Liver (tissue), 9 donors: Measurements from ENCODE around the gene GPATCH8. TPM values are rescaled to one million over a fixed set of nuclear protein-coding genes. Genes with fewer than 3 reads are reported as not detected.

Experiments
- DNase-seq: peaks from one replicate; pipeline ENCODE4 v3.0.0-alpha.2; 2017; ENCODE audit warnings: low spot score
- H3K27ac ChIP-seq, 2 donors: one replicate each; pipeline ENCODE4 v1.7.0; 2013; ENCODE audit warnings: inconsistent platforms in 2 of 2, low read length in 2 of 2, control low read depth in 1 of 2, low read depth in 1 of 2, mild to moderate bottlenecking in 1 of 2
- H3K27me3 ChIP-seq, 4 donors: one replicate each; pipeline versions ENCODE4 v1.6.1 to v1.7.0; 2013; ENCODE audit warnings: low read length in 3 of 4, inconsistent platforms in 1 of 4, mild to moderate bottlenecking in 1 of 4, moderate library complexity in 1 of 4; ENCODE audit not compliant: control insufficient read depth in 4 of 4, insufficient read depth in 4 of 4
- H3K36me3 ChIP-seq, 4 donors: one replicate each; pipeline versions ENCODE4 v1.6.1 to v1.7.0; 2013; ENCODE audit warnings: low read length in 3 of 4, mild to moderate bottlenecking in 3 of 4, low read depth in 1 of 4, moderate library complexity in 1 of 4; ENCODE audit not compliant: control insufficient read depth in 4 of 4, insufficient read depth in 3 of 4
- H3K4me1 ChIP-seq, 4 donors: one replicate each; pipeline versions ENCODE4 v1.6.1 to v1.7.0; 2013; ENCODE audit warnings: low read length in 3 of 4, mild to moderate bottlenecking in 3 of 4, moderate library complexity in 1 of 4; ENCODE audit not compliant: control insufficient read depth in 4 of 4, insufficient read depth in 4 of 4
- H3K4me3 ChIP-seq, 3 donors: one replicate each; pipeline versions ENCODE4 v1.6.1 to v1.7.0; 2013; ENCODE audit warnings: low read length in 3 of 3, control low read depth in 1 of 3, low read depth in 1 of 3, mild to moderate bottlenecking in 1 of 3
- H3K9ac ChIP-seq, 2 donors: one replicate each; pipeline ENCODE4 v1.7.0; 2013; ENCODE audit warnings: low read length in 2 of 2, mild to moderate bottlenecking in 2 of 2, moderate library complexity in 2 of 2, control low read depth in 1 of 2, low read depth in 1 of 2
- H3K9me3 ChIP-seq, 4 donors: one replicate each; pipeline versions ENCODE4 v1.6.1 to v1.7.0; 2013; ENCODE audit warnings: low read length in 3 of 4; ENCODE audit not compliant: control insufficient read depth in 4 of 4
- EGR1 ChIP-seq, 2 donors: IDR thresholded peaks; 2 replicates each; pipeline ENCODE4 v1.6.1; 2016 to 2018; ENCODE audit warnings: antibody characterized with exemption in 2 of 2, low read depth in 2 of 2
- FOXA1 ChIP-seq: IDR thresholded peaks from 2 replicates; pipeline ENCODE4 v1.6.1; 2016; ENCODE audit warnings: antibody characterized with exemption
- FOXA2 ChIP-seq: IDR thresholded peaks from 2 replicates; pipeline ENCODE4 v1.6.1; 2016; ENCODE audit warnings: antibody characterized with exemption
- GABPA ChIP-seq, 2 donors: IDR thresholded peaks in 1 of 2; conservative IDR thresholded peaks in 1 of 2; 2 replicates each; pipeline ENCODE4 v1.6.1; 2016; ENCODE audit warnings: antibody characterized with exemption in 2 of 2, mild to moderate bottlenecking in 1 of 2, moderate library complexity in 1 of 2
- HNF4A ChIP-seq, 2 donors: conservative IDR thresholded peaks; 2 replicates each; pipeline ENCODE4 v1.6.1; 2016; ENCODE audit warnings: antibody characterized with exemption in 2 of 2, mild to moderate bottlenecking in 2 of 2
- HNF4G ChIP-seq: IDR thresholded peaks from 2 replicates; pipeline ENCODE4 v1.6.1; 2016; ENCODE audit warnings: antibody characterized with exemption
- JUND ChIP-seq, 2 donors: IDR thresholded peaks; 2 replicates each; pipeline ENCODE4 v1.6.1; 2016; ENCODE audit warnings: antibody characterized with exemption in 2 of 2
- NR2F2 ChIP-seq: IDR thresholded peaks from 2 replicates; pipeline ENCODE4 v1.6.1; 2016; ENCODE audit warnings: antibody characterized with exemption
- RAD21 ChIP-seq, 2 donors: IDR thresholded peaks; 2 replicates each; pipeline ENCODE4 v1.6.1; 2016; ENCODE audit warnings: antibody characterized with exemption in 2 of 2, mild to moderate bottlenecking in 2 of 2
- RXRA ChIP-seq, 2 donors: IDR thresholded peaks; 2 replicates each; pipeline ENCODE4 v1.6.1; 2017 to 2018; ENCODE audit warnings: antibody characterized with exemption in 2 of 2, mild to moderate bottlenecking in 1 of 2
- SP1 ChIP-seq: IDR thresholded peaks from 2 replicates; pipeline ENCODE4 v1.6.1; 2018; ENCODE audit warnings: antibody characterized with exemption, mild to moderate bottlenecking
- TAF1 ChIP-seq: conservative IDR thresholded peaks from 2 replicates; pipeline ENCODE4 v1.6.1; 2016; ENCODE audit warnings: antibody characterized with exemption, mild to moderate bottlenecking
- YY1 ChIP-seq: IDR thresholded peaks from 2 replicates; pipeline ENCODE4 v1.6.1; 2016; ENCODE audit warnings: antibody characterized with exemption, mild to moderate bottlenecking
- WGBS: extraction: QIAGEN DNeasy Blood & Tissue Kit; methylation state at CpG from one replicate; pipeline ENCODE4 v1.1.7; 2013; 5-methylcytosine and 5-hydroxymethylcytosine counted together
- polyA plus RNA-seq, 2 donors: library from polyadenylated mRNA; stranded (reverse) in 1 of 2; unstranded in 1 of 2; fragments of 200-250 nt in 1 of 2; fragments of >200 nt in 1 of 2; fragmentation: Nextera tagmentation in 1 of 2; extraction: Ambion mirVana in 1 of 2; gene quantifications; one replicate each; pipeline versions ENCODE4 v1.2.1 to v1.2.3, GENCODE V29; 2013 to 2015
- total RNA-seq, 2 donors: library from RNA; depleted of rRNA; stranded (reverse); fragments of >200 nt; gene quantifications; one replicate each; pipeline ENCODE4 v1.2.3, GENCODE V29; 2014
- TF ChIP-seq, protein P1 (sequence below): fragments of 150-350 bp; IDR thresholded peaks from 2 replicates; pipeline ENCODE4 v1.5.1; 2017; ENCODE audit warnings: improper control_type of control experiment, low read depth, low read length; ENCODE audit not compliant: missing input control
- TF ChIP-seq, protein P2 (sequence below): IDR thresholded peaks from 2 replicates; pipeline ENCODE4 v1.6.1; 2016; ENCODE audit warnings: antibody characterized with exemption
- TF ChIP-seq, protein P3 (sequence below): IDR thresholded peaks from 2 replicates; pipeline ENCODE4 v1.6.1; 2016; ENCODE audit warnings: antibody characterized with exemption
- TF ChIP-seq, protein P4 (sequence below): IDR thresholded peaks from 2 replicates; pipeline ENCODE4 v1.6.1; 2016; ENCODE audit warnings: antibody characterized with exemption, mild to moderate bottlenecking
- TF ChIP-seq, protein P5 (sequence below): IDR thresholded peaks from 2 replicates; pipeline ENCODE4 v1.6.1; 2016; ENCODE audit warnings: antibody characterized with exemption
- donor health status: healthy.
- donor health status: healthy.
- donor health status: healthy.
- donor health status: healthy.
- donor health status: healthy.

Gene GPATCH8
- total and polyA plus RNA-seq, 4 donors: 4.2 to 21.8 (median 9.9) TPM

DNA sequence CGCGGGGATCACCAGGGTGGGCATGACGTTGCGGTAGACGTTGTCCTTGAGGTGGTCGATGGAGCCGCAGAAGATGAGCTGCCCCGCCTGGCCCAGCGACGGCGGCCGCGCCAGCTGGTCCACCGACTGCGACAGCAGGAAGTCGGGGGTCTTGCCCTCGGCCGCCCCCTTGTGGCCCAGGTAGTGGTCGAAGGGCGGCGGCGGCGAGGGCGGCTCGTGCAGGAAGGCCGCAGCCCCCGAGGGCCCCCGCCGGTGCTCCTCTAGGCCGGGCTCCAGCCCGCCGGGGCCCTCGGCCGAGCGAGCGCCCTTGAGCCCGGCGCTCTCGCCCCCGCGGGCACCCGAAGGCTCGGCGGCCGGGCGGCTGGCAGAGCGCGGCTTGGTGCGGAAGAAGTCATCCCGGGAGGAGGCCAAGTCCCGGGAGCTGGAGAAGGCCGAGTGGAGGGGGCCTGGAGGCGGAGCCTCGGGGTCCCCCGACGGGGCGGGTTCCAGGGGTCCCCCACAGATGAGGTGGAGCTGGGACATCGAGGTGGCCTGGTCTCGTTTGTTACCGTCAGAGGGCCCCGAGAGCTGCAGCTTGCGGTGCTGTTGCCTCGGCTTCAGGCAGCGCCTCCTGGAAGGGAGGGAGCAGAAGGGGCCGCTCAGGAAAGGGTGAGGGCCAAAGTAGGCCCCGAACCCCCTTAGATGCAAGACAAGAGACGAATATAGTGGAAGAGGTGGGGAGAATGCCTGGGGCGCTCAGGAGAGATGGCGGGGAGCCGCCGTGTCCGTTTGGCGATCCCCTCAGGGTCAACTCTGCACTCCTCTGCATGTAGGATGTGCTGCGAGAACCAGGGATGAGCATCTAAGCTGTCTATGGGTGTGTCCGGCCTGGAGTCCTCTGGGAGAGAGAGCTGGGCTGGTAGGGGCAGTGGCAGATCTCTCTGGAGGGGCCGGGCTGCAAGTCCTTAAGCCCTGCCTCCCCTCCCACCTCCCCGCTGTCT, 148.3 kb downstream of the GPATCH8 start:
- DNase-seq: peak; percentile 62
- H3K27ac ChIP-seq: no peak overlapping the region
- peaks cover 0 to 5% (median 0%) of the 10 kb centered on the region in 4 donors for H3K4me1 ChIP-seq
- H3K27me3 ChIP-seq: no peaks in the 10 kb centered on the region
- no peak overlapping the region for H3K4me3 ChIP-seq
- no peaks in the 10 kb centered on the region for H3K9me3 ChIP-seq
- H3K9ac ChIP-seq: no peak overlapping the region
- WGBS: 50% methylated on average over 77 of the region's 77 CpGs
- peaks cover 4 to 26% (median 13%) of the 10 kb centered on the region in 4 donors for H3K36me3 ChIP-seq
- no peak for TF ChIP-seq TAF1
- no peak for TF ChIP-seq GABPA (IDR thresholded peaks at IDR 0.05 in 1 of 2, conservative IDR thresholded peaks at IDR 0.05 in 1 of 2)
- TF ChIP-seq HNF4A (conservative IDR thresholded peaks at IDR 0.05): no peak
- no peak for TF ChIP-seq RXRA (IDR thresholded peaks at IDR 0.05)
- peak in 1 of 2 donors; percentile 23 for TF ChIP-seq RAD21 (IDR thresholded peaks at IDR 0.05)
- TF ChIP-seq FOXA1: no peak
- TF ChIP-seq FOXA2: no peak

DNA sequence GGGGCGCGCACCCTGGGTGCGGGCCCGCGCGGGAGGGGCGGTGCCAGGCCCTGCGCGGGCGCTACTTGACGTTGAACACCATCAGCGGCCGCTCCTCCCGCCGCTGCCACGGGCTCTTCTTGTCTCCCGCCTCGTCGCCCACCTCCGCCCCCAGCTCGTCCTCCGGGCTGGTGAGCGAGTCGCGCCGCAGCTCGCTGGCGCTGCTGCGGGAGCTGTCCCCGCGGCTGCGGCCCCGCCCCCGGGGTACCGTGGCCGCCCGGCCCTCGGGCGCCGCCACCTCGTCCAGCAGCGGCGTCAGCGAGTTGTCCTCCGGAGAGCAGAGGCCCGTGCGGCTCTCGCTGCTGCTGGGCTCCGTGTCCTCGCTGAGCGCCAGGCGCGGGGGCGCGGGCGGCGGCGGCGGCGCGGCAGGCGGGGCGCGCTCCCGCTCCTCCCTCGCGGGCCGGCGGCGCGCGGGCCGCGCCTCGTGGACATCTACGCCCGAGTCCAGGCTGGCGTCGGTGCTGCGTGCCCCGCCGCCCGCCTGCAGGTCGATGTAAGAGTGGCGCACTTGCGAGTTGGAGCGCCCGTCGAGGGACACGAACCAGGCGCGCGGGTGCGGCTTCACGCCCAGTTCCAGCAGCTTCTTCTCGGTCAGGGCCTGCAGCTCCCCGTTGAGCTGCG, 149.4 kb downstream of the GPATCH8 start:
- H3K27ac ChIP-seq: no peak overlapping the region
- H3K4me1 ChIP-seq: peaks cover 0 to 5% (median 0%) of the 10 kb centered on the region in 4 donors
- H3K36me3 ChIP-seq: peaks cover 4 to 32% (median 15%) of the 10 kb centered on the region in 4 donors
- WGBS: 36% methylated on average over 98 of the region's 98 CpGs
- no peaks in the 10 kb centered on the region for H3K9me3 ChIP-seq
- no peak overlapping the region for H3K9ac ChIP-seq
- no peak for TF ChIP-seq SP1
- TF ChIP-seq EGR1 (IDR thresholded peaks at IDR 0.05; ENCODE audit: low read depth in 2 of 2): no peak
- no peak for TF ChIP-seq JUND (IDR thresholded peaks at IDR 0.05)
- TF ChIP-seq, protein P1, sequence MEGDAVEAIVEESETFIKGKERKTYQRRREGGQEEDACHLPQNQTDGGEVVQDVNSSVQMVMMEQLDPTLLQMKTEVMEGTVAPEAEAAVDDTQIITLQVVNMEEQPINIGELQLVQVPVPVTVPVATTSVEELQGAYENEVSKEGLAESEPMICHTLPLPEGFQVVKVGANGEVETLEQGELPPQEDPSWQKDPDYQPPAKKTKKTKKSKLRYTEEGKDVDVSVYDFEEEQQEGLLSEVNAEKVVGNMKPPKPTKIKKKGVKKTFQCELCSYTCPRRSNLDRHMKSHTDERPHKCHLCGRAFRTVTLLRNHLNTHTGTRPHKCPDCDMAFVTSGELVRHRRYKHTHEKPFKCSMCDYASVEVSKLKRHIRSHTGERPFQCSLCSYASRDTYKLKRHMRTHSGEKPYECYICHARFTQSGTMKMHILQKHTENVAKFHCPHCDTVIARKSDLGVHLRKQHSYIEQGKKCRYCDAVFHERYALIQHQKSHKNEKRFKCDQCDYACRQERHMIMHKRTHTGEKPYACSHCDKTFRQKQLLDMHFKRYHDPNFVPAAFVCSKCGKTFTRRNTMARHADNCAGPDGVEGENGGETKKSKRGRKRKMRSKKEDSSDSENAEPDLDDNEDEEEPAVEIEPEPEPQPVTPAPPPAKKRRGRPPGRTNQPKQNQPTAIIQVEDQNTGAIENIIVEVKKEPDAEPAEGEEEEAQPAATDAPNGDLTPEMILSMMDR: no peak
- TF ChIP-seq, protein P2, sequence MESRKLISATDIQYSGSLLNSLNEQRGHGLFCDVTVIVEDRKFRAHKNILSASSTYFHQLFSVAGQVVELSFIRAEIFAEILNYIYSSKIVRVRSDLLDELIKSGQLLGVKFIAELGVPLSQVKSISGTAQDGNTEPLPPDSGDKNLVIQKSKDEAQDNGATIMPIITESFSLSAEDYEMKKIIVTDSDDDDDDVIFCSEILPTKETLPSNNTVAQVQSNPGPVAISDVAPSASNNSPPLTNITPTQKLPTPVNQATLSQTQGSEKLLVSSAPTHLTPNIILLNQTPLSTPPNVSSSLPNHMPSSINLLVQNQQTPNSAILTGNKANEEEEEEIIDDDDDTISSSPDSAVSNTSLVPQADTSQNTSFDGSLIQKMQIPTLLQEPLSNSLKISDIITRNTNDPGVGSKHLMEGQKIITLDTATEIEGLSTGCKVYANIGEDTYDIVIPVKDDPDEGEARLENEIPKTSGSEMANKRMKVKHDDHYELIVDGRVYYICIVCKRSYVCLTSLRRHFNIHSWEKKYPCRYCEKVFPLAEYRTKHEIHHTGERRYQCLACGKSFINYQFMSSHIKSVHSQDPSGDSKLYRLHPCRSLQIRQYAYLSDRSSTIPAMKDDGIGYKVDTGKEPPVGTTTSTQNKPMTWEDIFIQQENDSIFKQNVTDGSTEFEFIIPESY: no peak
- TF ChIP-seq FOXA2: no peak
- TF ChIP-seq HNF4G: no peak
- no peak for TF ChIP-seq NR2F2
- no peak for TF ChIP-seq HNF4A (conservative IDR thresholded peaks at IDR 0.05)
- TF ChIP-seq RXRA (IDR thresholded peaks at IDR 0.05): no peak
- TF ChIP-seq, protein P3, sequence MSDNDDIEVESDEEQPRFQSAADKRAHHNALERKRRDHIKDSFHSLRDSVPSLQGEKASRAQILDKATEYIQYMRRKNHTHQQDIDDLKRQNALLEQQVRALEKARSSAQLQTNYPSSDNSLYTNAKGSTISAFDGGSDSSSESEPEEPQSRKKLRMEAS: no peak
- TF ChIP-seq YY1: no peak
- TF ChIP-seq, protein P4, sequence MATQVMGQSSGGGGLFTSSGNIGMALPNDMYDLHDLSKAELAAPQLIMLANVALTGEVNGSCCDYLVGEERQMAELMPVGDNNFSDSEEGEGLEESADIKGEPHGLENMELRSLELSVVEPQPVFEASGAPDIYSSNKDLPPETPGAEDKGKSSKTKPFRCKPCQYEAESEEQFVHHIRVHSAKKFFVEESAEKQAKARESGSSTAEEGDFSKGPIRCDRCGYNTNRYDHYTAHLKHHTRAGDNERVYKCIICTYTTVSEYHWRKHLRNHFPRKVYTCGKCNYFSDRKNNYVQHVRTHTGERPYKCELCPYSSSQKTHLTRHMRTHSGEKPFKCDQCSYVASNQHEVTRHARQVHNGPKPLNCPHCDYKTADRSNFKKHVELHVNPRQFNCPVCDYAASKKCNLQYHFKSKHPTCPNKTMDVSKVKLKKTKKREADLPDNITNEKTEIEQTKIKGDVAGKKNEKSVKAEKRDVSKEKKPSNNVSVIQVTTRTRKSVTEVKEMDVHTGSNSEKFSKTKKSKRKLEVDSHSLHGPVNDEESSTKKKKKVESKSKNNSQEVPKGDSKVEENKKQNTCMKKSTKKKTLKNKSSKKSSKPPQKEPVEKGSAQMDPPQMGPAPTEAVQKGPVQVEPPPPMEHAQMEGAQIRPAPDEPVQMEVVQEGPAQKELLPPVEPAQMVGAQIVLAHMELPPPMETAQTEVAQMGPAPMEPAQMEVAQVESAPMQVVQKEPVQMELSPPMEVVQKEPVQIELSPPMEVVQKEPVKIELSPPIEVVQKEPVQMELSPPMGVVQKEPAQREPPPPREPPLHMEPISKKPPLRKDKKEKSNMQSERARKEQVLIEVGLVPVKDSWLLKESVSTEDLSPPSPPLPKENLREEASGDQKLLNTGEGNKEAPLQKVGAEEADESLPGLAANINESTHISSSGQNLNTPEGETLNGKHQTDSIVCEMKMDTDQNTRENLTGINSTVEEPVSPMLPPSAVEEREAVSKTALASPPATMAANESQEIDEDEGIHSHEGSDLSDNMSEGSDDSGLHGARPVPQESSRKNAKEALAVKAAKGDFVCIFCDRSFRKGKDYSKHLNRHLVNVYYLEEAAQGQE: no peak
- no peak for TF ChIP-seq FOXA1
- no peak for TF ChIP-seq GABPA (IDR thresholded peaks at IDR 0.05 in 1 of 2, conservative IDR thresholded peaks at IDR 0.05 in 1 of 2)
- no peak for TF ChIP-seq RAD21 (IDR thresholded peaks at IDR 0.05)
- TF ChIP-seq TAF1: no peak
- TF ChIP-seq, protein P5, sequence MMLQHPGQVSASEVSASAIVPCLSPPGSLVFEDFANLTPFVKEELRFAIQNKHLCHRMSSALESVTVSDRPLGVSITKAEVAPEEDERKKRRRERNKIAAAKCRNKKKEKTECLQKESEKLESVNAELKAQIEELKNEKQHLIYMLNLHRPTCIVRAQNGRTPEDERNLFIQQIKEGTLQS: no peak
- no peak for DNase-seq
- peak overlapping the region in 1 of 3 donors; percentile 42 for H3K4me3 ChIP-seq
- H3K27me3 ChIP-seq: no peaks in the 10 kb centered on the region
